Raji (cell line): ENCODE results near the gene OLFM1.

Experiments used
- POLR2A ChIP-seq: IDR thresholded peaks from 2 replicates; pipeline ENCODE4 v1.6.1; 2011; ENCODE audit warnings: low read depth, low read length, control low read depth; ENCODE audit not compliant: insufficient read depth

The OLFM1 gene

GRCh38 chr9:135154050-135154615, 66.7 kb downstream of the OLFM1 start:
- TF ChIP-seq POLR2A: no peak

- no peak for TF ChIP-seq POLR2A
Observed at GRCh38 chr9:135155396-135155795, 67.9 kb downstream of the OLFM1 start.

- no peak for TF ChIP-seq POLR2A
Observed at GRCh38 chr9:135156525-135157510, 69.3 kb downstream of the OLFM1 start.

GRCh38 chr9:135157856-135158563, 70.5 kb downstream of the OLFM1 start:
- no peak for TF ChIP-seq POLR2A

GRCh38 chr9:135158564-135158937, 71.1 kb downstream of the OLFM1 start:
- no peak for TF ChIP-seq POLR2A

GRCh38 chr9:135159801-135160200, 72.3 kb downstream of the OLFM1 start:
- no peak for TF ChIP-seq POLR2A

- no peak for TF ChIP-seq POLR2A
Observed at GRCh38 chr9:135160862-135161261, 73.4 kb downstream of the OLFM1 start.

- no peak for TF ChIP-seq POLR2A
Observed at GRCh38 chr9:135163023-135163780, 75.7 kb downstream of the OLFM1 start.

GRCh38 chr9:135164036-135164435, 76.6 kb downstream of the OLFM1 start:
- no peak for TF ChIP-seq POLR2A

- no peak for TF ChIP-seq POLR2A
Observed at GRCh38 chr9:135165003-135165711, 77.7 kb downstream of the OLFM1 start.

- TF ChIP-seq POLR2A: no peak
Observed at GRCh38 chr9:135165756-135166519, 78.5 kb downstream of the OLFM1 start.

GRCh38 chr9:135166565-135166964, 79.1 kb downstream of the OLFM1 start:
- no peak for TF ChIP-seq POLR2A

- no peak for TF ChIP-seq POLR2A
Observed at GRCh38 chr9:135167356-135167755, 79.9 kb downstream of the OLFM1 start.
